WI38 (cell line): ENCODE results near the gene GNMT.
"Not testable (repeated sequence)": the region's sequence is repeated elsewhere in the genome, so short reads cannot be mapped to it uniquely, and the experiment has no call there.

ENCODE experiments used
- H3K4me3 ChIP-seq: 2 replicates; pipeline ENCODE4 v1.5.1; 2011; ENCODE audit warnings: low read depth, mild to moderate bottlenecking, control low read depth, low read length
- TF ChIP-seq, protein P1 (sequence below): IDR thresholded peaks from 2 replicates; pipeline ENCODE4 v1.5.1; 2012; ENCODE audit warnings: low read depth, mild to moderate bottlenecking, control low read depth, low read length

The GNMT gene

DNA sequence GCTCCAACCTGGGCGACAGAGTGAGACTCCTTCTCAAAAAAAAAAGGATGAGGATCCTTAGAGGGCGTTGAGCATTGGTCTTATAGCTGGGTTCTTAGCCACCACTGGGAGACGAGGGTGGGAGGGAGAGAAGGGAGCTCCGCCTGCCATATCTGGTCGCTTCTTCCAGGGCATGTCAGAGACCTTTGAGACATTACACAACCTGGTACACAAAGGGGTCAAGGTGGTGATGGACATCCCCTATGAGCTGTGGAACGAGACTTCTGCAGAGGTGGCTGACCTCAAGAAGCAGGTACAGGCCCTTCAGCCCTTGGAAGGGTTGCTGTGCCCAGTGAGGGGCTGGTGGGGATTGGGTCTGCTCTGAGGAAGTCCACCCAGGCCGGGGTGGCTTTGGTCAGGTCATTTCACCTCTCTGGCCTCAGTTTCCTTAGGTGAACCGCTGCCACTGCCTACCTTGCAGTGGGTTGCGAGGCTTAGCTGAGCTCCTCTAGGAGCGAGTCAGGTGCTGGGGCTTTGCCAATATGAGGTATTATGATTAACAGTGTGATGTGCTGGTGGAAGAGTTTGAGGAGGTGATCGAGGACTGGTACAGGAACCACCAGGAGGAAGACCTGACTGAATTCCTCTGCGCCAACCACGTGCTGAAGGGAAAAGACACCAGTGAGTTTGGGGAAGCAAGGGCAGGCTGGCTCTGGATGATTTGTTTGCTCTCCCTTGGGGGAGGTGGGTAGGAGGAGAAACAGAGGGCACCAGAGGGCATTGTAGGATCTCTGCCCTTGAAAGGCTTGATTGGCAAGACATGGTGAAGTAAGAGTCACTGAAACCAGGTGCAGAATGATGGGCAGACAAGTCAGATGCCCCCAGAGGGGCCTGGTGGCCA, 22.8 kb upstream of the GNMT start:
- TF ChIP-seq, protein P1, sequence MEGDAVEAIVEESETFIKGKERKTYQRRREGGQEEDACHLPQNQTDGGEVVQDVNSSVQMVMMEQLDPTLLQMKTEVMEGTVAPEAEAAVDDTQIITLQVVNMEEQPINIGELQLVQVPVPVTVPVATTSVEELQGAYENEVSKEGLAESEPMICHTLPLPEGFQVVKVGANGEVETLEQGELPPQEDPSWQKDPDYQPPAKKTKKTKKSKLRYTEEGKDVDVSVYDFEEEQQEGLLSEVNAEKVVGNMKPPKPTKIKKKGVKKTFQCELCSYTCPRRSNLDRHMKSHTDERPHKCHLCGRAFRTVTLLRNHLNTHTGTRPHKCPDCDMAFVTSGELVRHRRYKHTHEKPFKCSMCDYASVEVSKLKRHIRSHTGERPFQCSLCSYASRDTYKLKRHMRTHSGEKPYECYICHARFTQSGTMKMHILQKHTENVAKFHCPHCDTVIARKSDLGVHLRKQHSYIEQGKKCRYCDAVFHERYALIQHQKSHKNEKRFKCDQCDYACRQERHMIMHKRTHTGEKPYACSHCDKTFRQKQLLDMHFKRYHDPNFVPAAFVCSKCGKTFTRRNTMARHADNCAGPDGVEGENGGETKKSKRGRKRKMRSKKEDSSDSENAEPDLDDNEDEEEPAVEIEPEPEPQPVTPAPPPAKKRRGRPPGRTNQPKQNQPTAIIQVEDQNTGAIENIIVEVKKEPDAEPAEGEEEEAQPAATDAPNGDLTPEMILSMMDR = no peak
- H3K4me3 ChIP-seq = no peak overlapping the region

DNA sequence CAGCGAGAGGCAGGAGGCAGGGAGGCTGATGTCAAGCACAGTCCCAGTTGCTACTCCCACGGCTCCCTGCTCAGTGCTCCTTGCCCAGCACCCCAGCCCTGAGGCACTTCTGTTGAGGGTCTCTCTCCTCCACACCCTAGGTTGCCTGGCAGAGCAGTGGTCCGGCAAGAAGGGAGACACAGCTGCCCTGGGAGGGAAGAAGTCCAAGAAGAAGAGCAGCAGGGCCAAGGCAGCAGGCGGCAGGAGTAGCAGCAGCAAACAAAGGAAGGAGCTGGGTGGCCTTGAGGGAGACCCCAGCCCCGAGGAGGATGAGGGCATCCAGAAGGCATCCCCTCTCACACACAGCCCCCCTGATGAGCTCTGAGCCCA, 22.1 kb upstream of the GNMT start:
- TF ChIP-seq, protein P1 = no peak
- H3K4me3 ChIP-seq = no peak overlapping the region

DNA sequence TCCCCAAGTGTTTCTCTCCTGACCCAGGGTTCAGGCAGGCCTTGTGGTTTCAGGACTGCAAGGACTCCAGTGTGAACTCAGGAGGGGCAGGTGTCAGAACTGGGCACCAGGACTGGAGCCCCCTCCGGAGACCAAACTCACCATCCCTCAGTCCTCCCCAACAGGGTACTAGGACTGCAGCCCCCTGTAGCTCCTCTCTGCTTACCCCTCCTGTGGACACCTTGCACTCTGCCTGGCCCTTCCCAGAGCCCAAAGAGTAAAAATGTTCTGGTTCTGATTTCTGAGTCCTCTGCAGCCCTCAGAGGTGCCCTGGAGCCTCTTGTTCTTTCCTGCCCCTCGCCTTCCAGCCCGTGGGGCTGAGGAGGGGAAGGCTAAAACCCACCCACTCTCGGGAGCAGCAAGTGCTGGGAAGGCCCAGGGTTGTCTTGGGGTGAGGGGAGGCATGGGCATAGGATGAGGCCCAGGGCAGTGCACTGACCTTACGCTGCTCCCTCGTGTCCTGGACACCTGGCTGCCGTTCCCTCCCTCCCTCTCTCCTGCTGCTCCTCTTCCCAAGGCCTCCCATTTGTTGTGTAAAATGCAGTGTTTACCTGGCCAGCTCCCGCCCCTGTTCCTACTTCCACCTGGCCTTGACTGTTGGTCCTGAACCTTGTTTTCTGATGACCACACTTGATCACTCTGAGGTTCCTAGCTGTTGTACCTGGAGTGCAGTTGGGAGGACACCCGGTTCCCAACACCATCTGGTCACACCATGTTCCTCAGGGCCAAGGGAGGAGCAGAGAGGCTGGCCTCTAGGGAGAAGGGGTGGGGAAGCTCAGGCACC, 21.4 kb upstream of the GNMT start:
- TF ChIP-seq, protein P1 = no peak
- no peak overlapping the region for H3K4me3 ChIP-seq

DNA sequence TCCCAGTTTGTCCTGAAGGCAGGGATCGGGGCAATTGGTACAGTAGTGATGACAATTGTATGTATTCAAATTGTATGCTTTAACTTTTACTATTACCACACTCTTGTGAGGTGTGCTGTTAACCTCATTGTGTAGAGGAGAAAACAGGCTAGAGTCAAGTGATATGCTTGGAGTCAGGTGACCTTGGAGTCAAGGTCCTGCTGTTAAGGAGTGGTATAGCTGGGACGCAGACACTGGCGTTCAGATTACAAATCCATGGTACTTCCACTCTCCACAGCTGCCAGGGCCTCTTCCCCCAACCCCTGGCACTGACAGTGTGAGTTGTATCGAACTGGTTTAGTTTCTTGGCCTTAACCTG, 20.8 kb upstream of the GNMT start:
- TF ChIP-seq, protein P1 = no peak
- H3K4me3 ChIP-seq = no peak overlapping the region

DNA sequence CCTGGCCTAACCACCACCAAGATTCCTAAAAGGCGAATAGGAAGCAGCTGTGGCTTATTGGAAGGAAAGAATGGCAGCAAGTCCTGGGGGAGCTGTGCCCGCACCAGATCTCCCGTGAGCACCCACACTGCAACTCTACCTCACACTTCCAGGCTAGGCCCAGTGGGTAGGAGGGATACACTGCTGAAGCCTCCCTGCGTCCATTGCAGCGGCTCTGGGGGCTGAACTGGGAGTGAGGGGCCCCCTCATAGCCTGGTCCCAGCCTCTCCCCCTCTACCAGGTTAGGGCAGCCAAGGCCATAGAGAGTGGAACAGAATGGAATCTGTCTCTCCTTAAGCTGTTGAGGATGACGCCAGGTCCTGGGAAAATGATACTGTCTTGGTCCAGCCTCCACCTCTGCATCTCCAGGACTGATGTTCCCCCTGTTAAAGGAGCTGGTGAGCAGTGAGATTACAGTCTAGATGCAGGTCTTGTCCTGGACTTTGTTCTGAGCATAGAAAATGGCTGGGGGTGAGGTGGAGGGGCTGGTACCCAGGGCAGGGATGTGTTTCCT, 20.0 kb upstream of the GNMT start:
- TF ChIP-seq, protein P1 = no peak
- no peak overlapping the region for H3K4me3 ChIP-seq

DNA sequence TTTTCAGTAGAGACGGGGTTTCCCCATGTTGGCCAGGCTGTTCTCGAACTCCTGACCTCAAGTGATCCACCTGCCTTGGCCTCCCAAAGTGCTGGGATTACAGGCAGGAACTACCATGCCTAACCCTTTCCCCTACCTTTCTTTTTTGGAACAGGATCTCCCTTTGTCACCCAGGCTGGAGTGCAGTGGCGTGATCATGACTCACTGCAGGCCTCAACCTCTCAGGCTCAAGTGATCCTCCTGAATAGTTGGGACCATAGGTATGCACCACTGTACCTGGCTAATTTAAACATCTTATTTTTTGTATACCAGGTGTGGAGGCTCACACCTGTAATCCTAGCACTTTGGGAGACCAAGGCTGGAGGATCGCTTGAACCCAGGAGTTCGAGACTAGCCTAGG, 19.2 kb upstream of the GNMT start:
- not testable (repeated sequence) for H3K4me3 ChIP-seq

DNA sequence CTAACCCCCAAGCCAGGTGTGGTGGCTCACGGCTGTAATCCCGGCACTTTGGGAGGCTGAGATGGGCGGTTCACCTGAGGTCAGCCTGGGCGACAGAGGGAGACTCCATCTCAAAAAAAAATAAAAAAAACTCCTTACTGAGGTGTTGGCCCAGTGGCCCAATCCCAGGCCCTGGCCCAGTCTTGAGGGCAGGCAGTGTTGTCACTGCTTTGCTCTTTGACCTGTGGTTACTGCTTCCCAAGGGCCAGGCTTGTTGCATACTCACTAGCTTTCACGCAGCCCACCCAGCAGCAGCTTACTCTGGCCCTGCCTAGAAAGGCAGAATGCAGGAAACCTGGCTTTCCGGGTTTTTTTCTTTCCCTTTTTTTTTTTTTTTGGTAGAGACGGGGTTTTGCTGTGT, 18.1 kb upstream of the GNMT start:
- TF ChIP-seq, protein P1 = no peak
- H3K4me3 ChIP-seq = no peak overlapping the region
